Spinal cord (tissue), 10 donors: ENCODE measurements around the gene GARIN5B. TPM values are rescaled to one million over a fixed set of nuclear protein-coding genes. Genes with fewer than 3 reads are reported as not detected.

Experiments
- DNase-seq, 6 donors: peaks; one replicate each; pipeline versions ENCODE4 v3.0.0 to v3.0.0-alpha.2; 2013 to 2015; ENCODE audit warnings: low spot score in 6 of 6, low read depth in 4 of 6
- H3K27ac ChIP-seq: one replicate; pipeline ENCODE4 v1.5.1; 2013; ENCODE audit warnings: low read depth, low read length, control low read depth
- H3K27me3 ChIP-seq: one replicate; pipeline ENCODE4 v1.6.1; 2013; ENCODE audit warnings: low read length; ENCODE audit not compliant: control insufficient read depth, insufficient read depth
- H3K36me3 ChIP-seq: one replicate; pipeline ENCODE4 v1.6.1; 2013; ENCODE audit warnings: low read length; ENCODE audit not compliant: control insufficient read depth, insufficient read depth
- H3K4me1 ChIP-seq: one replicate; pipeline ENCODE4 v1.6.1; 2013; ENCODE audit warnings: low read length; ENCODE audit not compliant: control insufficient read depth, insufficient read depth
- H3K4me3 ChIP-seq: one replicate; pipeline ENCODE4 v1.5.1; 2013; ENCODE audit warnings: low read depth, low read length, control low read depth
- H3K9me3 ChIP-seq: one replicate; pipeline ENCODE4 v1.6.1; 2013; ENCODE audit warnings: low read length; ENCODE audit not compliant: control insufficient read depth, insufficient read depth
- WGBS: methylation state at CpG from one replicate; pipeline ENCODE4 v1.1.5; 2013; ENCODE audit warnings: missing lambda C conversion rate; ENCODE audit not compliant: insufficient coverage; 5-methylcytosine and 5-hydroxymethylcytosine counted together
- polyA plus RNA-seq, 2 donors: library from polyadenylated mRNA; unstranded; fragments of 120-200 nt; gene quantifications; one replicate each; pipeline ENCODE4 v1.2.1, GENCODE V29; 2013; ENCODE audit not compliant: insufficient read length in 2 of 2
- total RNA-seq, 2 donors: library from RNA; depleted of rRNA in 1 of 2; stranded (reverse); fragments of 120-200 nt in 1 of 2; fragments of >200 nt in 1 of 2; gene quantifications; one replicate each; pipeline versions ENCODE4 v1.2.3 to v1.2.4, GENCODE V29; 2013 to 2014
- donor health status: healthy.

Gene GARIN5B
- total and polyA plus RNA-seq, 4 donors = 0.14 to 0.43 TPM; not detected in 2

GRCh38 chr19:55350620-55351315 lies 12.3 kb downstream of the GARIN5B start:
- Histone ChIP-seq H3K36me3 (peaks cover 40% of the 10 kb centered on the region), H3K4me3 (no peak overlapping the region), H3K4me1 (peaks cover 41% of the 10 kb centered on the region), H3K27ac (no peak overlapping the region), H3K27me3 (peaks cover 40% of the 10 kb centered on the region), H3K9me3 (no peaks in the 10 kb centered on the region)
- WGBS = 78% methylated on average over 8 of the region's 11 CpGs
- DNase-seq = no peak

DNA sequence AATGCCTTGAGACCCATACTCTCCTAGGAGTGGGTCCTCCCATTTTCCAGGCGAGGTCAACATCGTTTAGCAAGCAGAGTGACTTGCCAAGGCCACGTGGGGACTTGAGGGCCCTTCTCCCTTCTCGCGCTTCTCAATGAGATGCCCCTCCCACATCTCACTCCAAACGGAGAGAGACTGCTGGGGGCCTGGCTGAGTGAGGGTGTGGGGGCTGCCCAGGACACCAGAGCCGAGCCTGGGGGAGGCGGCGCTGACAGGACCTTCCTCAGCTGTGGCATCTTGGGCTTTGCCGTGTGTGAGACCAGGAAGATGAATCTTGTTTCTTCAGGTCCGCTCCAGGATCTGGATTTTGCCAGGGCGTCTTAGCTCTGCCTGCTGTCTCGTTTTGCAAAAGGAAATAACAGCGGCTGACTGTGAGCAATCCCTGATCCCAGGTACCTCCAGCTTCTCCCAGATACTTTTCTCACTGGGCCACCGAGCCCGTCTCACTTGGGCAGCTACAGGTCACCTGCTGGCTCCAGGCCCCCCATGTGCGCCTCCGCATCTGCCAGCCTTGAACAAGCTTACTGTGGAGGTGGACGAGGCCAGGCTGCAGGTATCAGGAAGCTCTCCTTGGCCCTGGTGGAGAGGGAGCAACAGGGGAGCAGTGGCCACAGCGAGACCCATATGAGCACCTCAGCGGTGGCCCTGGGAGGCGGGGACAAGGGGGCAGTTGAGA lies 14.6 kb downstream of the GARIN5B start:
- Histone ChIP-seq H3K4me3 (no peak overlapping the region), H3K9me3 (no peaks in the 10 kb centered on the region), H3K4me1 (peaks cover 48% of the 10 kb centered on the region), H3K27me3 (peaks cover 24% of the 10 kb centered on the region), H3K27ac (no peak overlapping the region), H3K36me3 (peaks cover 63% of the 10 kb centered on the region)
- WGBS = 52% methylated on average over 17 of the region's 22 CpGs
- DNase-seq = peak in 1 of 6 donors; percentile 40

GRCh38 chr19:55347442-55348009 lies 15.5 kb downstream of the GARIN5B start:
- Histone ChIP-seq H3K27ac (no peak overlapping the region), H3K27me3 (peaks cover 15% of the 10 kb centered on the region), H3K9me3 (no peaks in the 10 kb centered on the region), H3K36me3 (peaks cover 72% of the 10 kb centered on the region), H3K4me1 (peaks cover 45% of the 10 kb centered on the region), H3K4me3 (no peak overlapping the region)
- no peak for DNase-seq
- WGBS = 92% methylated on average over 2 of the region's 10 CpGs

DNA sequence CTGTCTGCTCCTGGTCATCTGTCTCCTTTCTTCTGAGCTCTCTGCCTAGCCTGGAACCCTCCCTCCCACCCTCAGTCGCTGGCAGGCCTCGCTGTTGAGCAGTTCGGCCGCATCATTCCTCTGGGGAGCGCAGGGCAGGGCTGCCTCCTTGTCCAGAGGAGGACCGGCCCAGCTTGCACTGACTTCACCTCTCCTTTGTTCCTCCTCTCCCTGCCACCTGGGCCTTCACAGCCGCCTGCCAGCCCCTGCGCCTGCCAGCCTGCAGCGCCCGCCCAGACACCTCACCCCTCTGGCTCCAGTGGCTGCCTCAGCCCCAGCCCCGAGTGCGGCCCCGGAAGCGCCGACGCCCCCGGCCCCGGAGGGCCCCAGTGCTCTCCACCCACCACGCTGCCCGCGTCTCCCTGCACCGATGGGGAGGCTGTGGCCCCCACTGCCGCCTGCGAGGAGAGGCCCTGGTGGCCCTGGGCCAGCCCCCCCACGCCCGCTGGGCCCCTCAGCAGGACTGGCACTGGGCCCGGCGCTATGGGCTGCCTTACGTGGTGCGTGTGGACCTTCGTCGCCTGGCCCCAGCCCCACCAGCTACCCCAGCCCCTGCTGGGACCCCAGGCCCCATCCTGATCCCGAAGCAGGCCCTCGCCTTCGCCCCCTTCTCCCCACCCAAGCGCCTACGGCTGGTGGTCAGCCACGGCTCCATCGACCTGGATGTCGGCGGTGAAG lies 16.2 kb downstream of the GARIN5B start:
- no peak overlapping the region for H3K4me3 ChIP-seq
- peaks cover 79% of the 10 kb centered on the region for H3K36me3 ChIP-seq
- WGBS = 82% methylated on average over 34 of the region's 41 CpGs
- H3K9me3 ChIP-seq = no peaks in the 10 kb centered on the region
- DNase-seq = no peak
- H3K4me1 ChIP-seq = peaks cover 46% of the 10 kb centered on the region
- no peak overlapping the region for H3K27ac ChIP-seq
- peaks cover 8% of the 10 kb centered on the region for H3K27me3 ChIP-seq

DNA sequence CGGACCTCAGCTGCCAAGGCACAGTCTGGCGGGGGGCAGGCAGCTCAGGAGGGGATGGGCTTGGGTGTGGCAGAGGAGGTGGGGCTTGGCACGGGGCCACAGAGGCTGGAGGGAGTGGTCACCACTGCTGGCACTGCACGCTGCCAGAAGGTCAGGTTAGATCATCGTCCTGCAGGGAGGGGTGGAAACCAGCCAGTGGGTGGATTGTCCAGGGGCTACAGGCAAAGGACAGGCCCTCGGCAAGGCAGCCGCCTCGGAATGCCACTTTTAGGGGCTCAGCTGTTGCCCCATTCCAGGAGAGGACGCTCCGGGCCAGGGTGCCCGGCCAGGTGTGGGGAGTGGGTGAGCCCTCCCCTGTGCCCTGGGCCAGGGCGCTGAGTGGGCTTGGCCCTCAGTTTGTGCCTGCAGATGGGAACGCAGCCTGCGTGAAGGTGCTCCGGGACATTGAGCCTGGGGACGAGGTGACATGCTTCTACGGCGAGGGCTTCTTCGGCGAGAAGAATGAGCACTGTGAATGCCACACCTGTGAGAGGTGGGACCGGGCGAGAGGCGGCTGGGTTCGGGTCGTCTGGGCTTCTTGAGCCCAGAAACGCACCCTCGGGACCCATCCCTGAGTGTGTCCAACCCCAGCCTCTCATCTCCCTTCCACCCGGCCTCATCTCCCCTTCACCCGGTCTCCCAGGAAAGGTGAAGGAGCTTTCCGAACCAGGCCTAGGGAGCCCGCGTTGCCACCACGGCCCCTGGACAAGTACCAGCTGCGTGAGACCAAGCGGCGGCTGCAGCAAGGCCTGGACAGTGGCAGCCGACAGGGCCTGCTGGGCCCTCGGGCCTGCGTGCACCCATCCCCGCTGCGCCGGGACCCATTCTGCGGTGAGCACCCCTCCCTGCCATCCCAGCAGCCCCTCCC lies 17.0 kb downstream of the GARIN5B start:
- no peak overlapping the region for H3K27ac ChIP-seq
- peaks cover 82% of the 10 kb centered on the region for H3K36me3 ChIP-seq
- peaks cover under 1% of the 10 kb centered on the region for H3K27me3 ChIP-seq
- WGBS = 83% methylated on average over 35 of the region's 43 CpGs
- H3K4me3 ChIP-seq = no peak overlapping the region
- peak in 1 of 6 donors; percentile 45 for DNase-seq
- H3K9me3 ChIP-seq = no peaks in the 10 kb centered on the region
- peaks cover 52% of the 10 kb centered on the region for H3K4me1 ChIP-seq

GRCh38 chr19:55345101-55345817 lies 17.8 kb downstream of the GARIN5B start:
- Histone ChIP-seq H3K27ac (no peak overlapping the region), H3K9me3 (no peaks in the 10 kb centered on the region), H3K27me3 (no peaks in the 10 kb centered on the region), H3K4me1 (peaks cover 59% of the 10 kb centered on the region), H3K4me3 (no peak overlapping the region), H3K36me3 (peaks cover 79% of the 10 kb centered on the region)
- WGBS = 82% methylated on average over 22 of the region's 22 CpGs
- DNase-seq = no peak

DNA sequence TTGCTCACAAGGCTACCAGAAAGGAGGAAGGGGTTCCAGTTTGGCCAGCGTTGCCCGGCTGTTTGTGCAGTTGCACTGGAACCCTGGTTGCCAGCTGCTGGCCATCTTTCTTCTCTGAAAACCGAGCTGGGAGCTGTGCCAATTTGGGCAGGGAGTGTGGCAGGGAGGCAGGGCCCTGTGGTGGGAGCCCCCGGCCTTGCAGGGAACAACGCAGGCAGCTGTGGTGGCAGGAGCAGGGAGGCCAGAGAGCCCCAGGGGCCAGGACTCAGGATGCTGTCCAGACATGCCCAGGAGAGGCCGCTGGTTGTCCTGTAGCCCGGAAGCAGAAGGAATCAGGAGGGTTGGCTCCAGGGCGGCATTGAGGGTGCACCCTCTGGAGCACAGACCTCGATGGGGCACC lies 18.6 kb downstream of the GARIN5B start:
- Histone ChIP-seq H3K4me3 (no peak overlapping the region), H3K4me1 (peaks cover 63% of the 10 kb centered on the region), H3K36me3 (peaks cover 76% of the 10 kb centered on the region), H3K9me3 (no peaks in the 10 kb centered on the region), H3K27ac (no peak overlapping the region), H3K27me3 (no peaks in the 10 kb centered on the region)
- 35% methylated on average over 9 of the region's 9 CpGs for WGBS
- peak in 2 of 6 donors; percentile 70 to 80 for DNase-seq

DNA sequence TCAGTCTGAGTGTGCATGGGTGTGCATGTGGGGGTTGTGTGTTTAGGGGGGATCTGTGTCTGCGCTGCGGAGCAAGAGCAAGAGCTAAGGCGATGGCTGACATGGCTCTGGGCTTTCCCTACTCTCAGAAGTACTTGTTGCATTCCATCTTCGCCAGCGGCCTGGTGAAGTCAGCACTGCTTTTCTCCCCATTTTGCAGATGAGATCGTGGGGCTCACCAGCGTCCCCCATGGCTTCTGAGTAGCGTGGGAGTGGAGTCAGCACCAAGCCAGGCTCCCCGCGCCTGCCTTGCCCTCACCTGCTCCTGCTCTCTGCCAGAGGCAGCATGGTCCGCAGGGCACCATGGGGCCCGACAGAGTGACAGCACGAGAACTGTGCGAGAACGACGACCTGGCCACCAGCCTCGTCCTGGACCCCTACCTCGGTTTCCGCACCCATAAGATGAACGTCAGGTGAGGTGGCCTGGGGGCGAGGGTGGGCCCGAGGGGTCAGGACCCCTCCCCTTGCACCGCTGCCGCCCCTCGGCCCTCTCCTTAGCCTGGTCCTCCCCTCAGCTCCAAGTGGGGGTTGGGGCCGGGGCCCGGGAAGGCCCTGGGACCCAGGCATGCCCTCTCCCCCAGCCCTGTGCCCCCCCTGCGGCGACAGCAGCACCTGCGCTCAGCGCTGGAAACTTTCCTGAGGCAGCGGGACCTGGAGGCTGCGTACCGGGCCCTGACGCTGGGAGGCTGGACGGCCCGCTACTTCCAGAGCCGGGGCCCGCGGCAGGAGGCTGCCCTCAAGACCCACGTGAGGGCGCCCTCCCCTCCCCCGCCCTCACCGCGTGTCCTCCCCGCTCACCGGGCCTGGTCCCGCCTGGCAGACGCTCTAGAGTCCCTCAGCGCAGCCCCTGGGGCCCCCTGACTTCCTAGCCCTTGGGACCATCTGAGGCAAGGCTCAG lies 21.2 kb downstream of the GARIN5B start:
- Histone ChIP-seq H3K27ac (no peak overlapping the region), H3K4me1 (peaks cover 63% of the 10 kb centered on the region), H3K4me3 (no peak overlapping the region), H3K36me3 (peaks cover 53% of the 10 kb centered on the region), H3K27me3 (no peaks in the 10 kb centered on the region), H3K9me3 (no peaks in the 10 kb centered on the region)
- no peak for DNase-seq
- WGBS = 78% methylated on average over 43 of the region's 50 CpGs
